Body of pancreas (tissue), 4 donors: Measurements from ENCODE around the gene LRCH1.

Source experiments
- CTCF ChIP-seq, 7 experiments: fragments of 450-650 bp in 4 of 7; fragments of 200-600 bp in 3 of 7; sonication (generic) in 3 of 7; IDR thresholded peaks; one replicate each; pipeline ENCODE4 v1.5.1; 2016 to 2019; ENCODE audit warnings: antibody characterized with exemption in 7 of 7
- POLR2A ChIP-seq, 3 donors: fragments of 450-650 bp; IDR thresholded peaks; one replicate each; pipeline ENCODE4 v1.6.1; 2016; ENCODE audit warnings: antibody characterized with exemption in 3 of 3, mild to moderate bottlenecking in 2 of 3

- no peak for TF ChIP-seq POLR2A (IDR thresholded peaks at IDR 0.05)
- TF ChIP-seq CTCF (IDR thresholded peaks at IDR 0.05) = no peak
Observed at GRCh38 chr13:46739447-46740098, 186.6 kb downstream of the LRCH1 start.
